ENCODE data around the gene MARVELD2. TPM values are rescaled to one million over a fixed set of nuclear protein-coding genes. Genes with fewer than 3 reads are reported as not detected.

Gene MARVELD2
- total and polyA plus RNA-seq, 2 of the 13 experiments (the other 11 are each of a cell fraction or from before 2014, with no cell fraction given) = 11.1 to 15.4 TPM

GRCh38 chr5:69369340-69370121 lies 45.4 kb upstream of the MARVELD2 start, which contains the start of the genes AK6, RAD17 and TAF9 (continued):
- peak; percentile 68; the same call in 1 of the 2 replicates for TF ChIP-seq MTF1 (CRISPR knock-in tag; IDR thresholded peaks at IDR 0.05)
- no peak for TF ChIP-seq RBM22 (optimal IDR thresholded peaks at IDR 0.05; ENCODE audit: low read length)
- TF ChIP-seq ZNF550 (CRISPR knock-in tag; IDR thresholded peaks at IDR 0.05; ENCODE audit: borderline replicate concordance) = no peak
- peak; percentile 74; the same call in 1 of the 2 replicates for TF ChIP-seq ZNF501 (CRISPR knock-in tag; IDR thresholded peaks at IDR 0.05)
- TF ChIP-seq MED13 (CRISPR knock-in tag; IDR thresholded peaks at IDR 0.05) = 0 out of 2 replicates have a peak, but pooled peaks have one; percentile 37
- TF ChIP-seq TCF7L2 (IDR thresholded peaks at IDR 0.05; ENCODE audit: low read depth, low read length) = no peak
- TF ChIP-seq SP5 (CRISPR knock-in tag; IDR thresholded peaks at IDR 0.05; ENCODE audit: borderline replicate concordance, low read depth) = peak; percentile 83
- no peak for TF ChIP-seq TOE1 (CRISPR knock-in tag; IDR thresholded peaks at IDR 0.05)
- TF ChIP-seq ZNF430 (CRISPR knock-in tag; IDR thresholded peaks at IDR 0.05) = no peak
- TF ChIP-seq USF2 (IDR thresholded peaks at IDR 0.05; ENCODE audit: low read depth, low read length) = peak; percentile 57; the same call in 1 of the 2 replicates
- TF ChIP-seq USF2 (CRISPR knock-in tag; IDR thresholded peaks at IDR 0.05; ENCODE audit: borderline replicate concordance) = peak; percentile 86; the same call in 1 of the 2 replicates
- TF ChIP-seq HOXA9 (CRISPR knock-in tag; IDR thresholded peaks at IDR 0.05; ENCODE audit: borderline replicate concordance) = 0 out of 2 replicates have a peak, but pooled peaks have one; percentile 48
- TF ChIP-seq SRSF9 (IDR thresholded peaks at IDR 0.05; ENCODE audit: borderline replicate concordance, insufficient read depth, low read depth, low read length, poor library complexity, severe bottlenecking) = no peak
- TF ChIP-seq DR1 (CRISPR knock-in tag; IDR thresholded peaks at IDR 0.05) = peak; percentile 78
- peak; percentile 58; the same call in 1 of the 2 replicates for TF ChIP-seq SP2 (CRISPR knock-in tag; IDR thresholded peaks at IDR 0.05)
- no peak for TF ChIP-seq GPBP1L1 (CRISPR knock-in tag; IDR thresholded peaks at IDR 0.05)
- TF ChIP-seq SIN3A (IDR thresholded peaks at IDR 0.05; ENCODE audit: borderline replicate concordance, low read depth, low read length) = peak; percentile 73
- peak; percentile 85 for TF ChIP-seq TFE3 (CRISPR knock-in tag; IDR thresholded peaks at IDR 0.05)
- peak; percentile 92 for TF ChIP-seq NR0B2 (CRISPR knock-in tag; IDR thresholded peaks at IDR 0.05)
- TF ChIP-seq IKZF4 (CRISPR knock-in tag; IDR thresholded peaks at IDR 0.05; ENCODE audit: borderline replicate concordance, low read depth, not compliant biosample characterization) = peak; percentile 46
- no peak for TF ChIP-seq SOX6 (IDR thresholded peaks at IDR 0.05)
- peak; percentile 46 for TF ChIP-seq SOX6 (CRISPR knock-in tag; IDR thresholded peaks at IDR 0.05)
- peak; percentile 73; the same call in 1 of the 2 replicates for TF ChIP-seq ZNF556 (CRISPR knock-in tag; IDR thresholded peaks at IDR 0.05; ENCODE audit: borderline replicate concordance)
- peak; percentile 91 for TF ChIP-seq PHF20 (CRISPR knock-in tag; IDR thresholded peaks at IDR 0.05)
- no peak for TF ChIP-seq ARNT (IDR thresholded peaks at IDR 0.05)
- TF ChIP-seq ZFP62 (CRISPR knock-in tag; IDR thresholded peaks at IDR 0.05) = no peak

Measured in HepG2 (cell line).